ENCODE data around the gene ZNF324B. TPM values are rescaled to one million over a fixed set of nuclear protein-coding genes. Genes with fewer than 3 reads are reported as not detected.

The ZNF324B gene
- total and polyA plus RNA-seq, 2 donors (not counting 1 experiment from before 2014, with no cell fraction given) = 5.6 to 17.4 TPM

DNA sequence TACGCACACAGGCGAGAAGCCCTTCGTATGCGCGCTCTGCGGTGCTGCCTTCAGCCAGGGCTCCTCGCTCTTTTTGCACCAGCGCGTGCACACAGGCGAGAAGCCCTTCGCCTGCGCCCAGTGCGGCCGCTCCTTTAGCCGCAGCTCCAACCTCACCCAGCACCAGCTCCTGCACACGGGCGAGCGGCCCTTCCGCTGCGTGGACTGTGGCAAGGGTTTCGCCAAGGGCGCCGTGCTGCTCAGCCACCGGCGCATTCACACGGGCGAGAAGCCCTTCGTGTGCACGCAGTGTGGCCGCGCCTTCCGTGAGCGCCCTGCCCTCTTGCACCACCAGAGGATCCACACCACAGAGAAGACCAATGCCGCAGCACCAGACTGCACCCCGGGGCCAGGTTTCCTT lies 4.7 kb downstream of the ZNF324B start:
- ChIA-PET CTCF (no interaction called here), POLR2A (no interaction called here)
- Histone ChIP-seq H3K4me1 (ENCODE audit: control insufficient read depth in 2 of 2, insufficient read depth in 2 of 2, low read length in 2 of 2) (peaks cover under 1 to 7% of the 10 kb centered on the region in 2 donors), H4K20me1 (ENCODE audit: control insufficient read depth, insufficient read depth, low read length, poor library complexity, severe bottlenecking) (no peaks in the 10 kb centered on the region), H3K4me2 (replicated peaks; ENCODE audit: low read depth, low read length, poor library complexity, severe bottlenecking) (no peak overlapping the region), H2AFZ (ENCODE audit: insufficient read depth, low read depth, low read length, poor library complexity, severe bottlenecking) (no peak overlapping the region), H3K4me3 (ENCODE audit: control extremely low read depth in 1 of 5, extremely low read depth in 1 of 5, insufficient read depth in 1 of 5, low read depth in 2 of 5, low read length in 4 of 5) (no peak overlapping the region), H3K36me3 (replicated peaks in 1 of 2; ENCODE audit: control extremely low read depth in 1 of 2, control insufficient read depth in 1 of 2, extremely low read depth in 1 of 2, insufficient read depth in 2 of 2, low read length in 1 of 2) (peaks cover 0 to 12% of the 10 kb centered on the region in 2 experiments), H3K9me3 (ENCODE audit: control extremely low read depth in 1 of 3, control insufficient read depth in 2 of 3, insufficient read depth in 1 of 3, low read length in 2 of 3) (no peaks in the 10 kb centered on the region), H3K27me3 (replicated peaks in 1 of 4; ENCODE audit: control extremely low read depth in 1 of 4, control insufficient read depth in 3 of 4, insufficient read depth in 4 of 4, low read length in 3 of 4) (no peaks in the 10 kb centered on the region), H3K27ac (ENCODE audit: low read length in 2 of 2) (no peak overlapping the region), H3K79me2 (ENCODE audit: control insufficient read depth, insufficient read depth, low read length) (peaks cover 6% of the 10 kb centered on the region), H3K9ac (ENCODE audit: low read length) (no peak overlapping the region)
- TF ChIP-seq, protein P1, sequence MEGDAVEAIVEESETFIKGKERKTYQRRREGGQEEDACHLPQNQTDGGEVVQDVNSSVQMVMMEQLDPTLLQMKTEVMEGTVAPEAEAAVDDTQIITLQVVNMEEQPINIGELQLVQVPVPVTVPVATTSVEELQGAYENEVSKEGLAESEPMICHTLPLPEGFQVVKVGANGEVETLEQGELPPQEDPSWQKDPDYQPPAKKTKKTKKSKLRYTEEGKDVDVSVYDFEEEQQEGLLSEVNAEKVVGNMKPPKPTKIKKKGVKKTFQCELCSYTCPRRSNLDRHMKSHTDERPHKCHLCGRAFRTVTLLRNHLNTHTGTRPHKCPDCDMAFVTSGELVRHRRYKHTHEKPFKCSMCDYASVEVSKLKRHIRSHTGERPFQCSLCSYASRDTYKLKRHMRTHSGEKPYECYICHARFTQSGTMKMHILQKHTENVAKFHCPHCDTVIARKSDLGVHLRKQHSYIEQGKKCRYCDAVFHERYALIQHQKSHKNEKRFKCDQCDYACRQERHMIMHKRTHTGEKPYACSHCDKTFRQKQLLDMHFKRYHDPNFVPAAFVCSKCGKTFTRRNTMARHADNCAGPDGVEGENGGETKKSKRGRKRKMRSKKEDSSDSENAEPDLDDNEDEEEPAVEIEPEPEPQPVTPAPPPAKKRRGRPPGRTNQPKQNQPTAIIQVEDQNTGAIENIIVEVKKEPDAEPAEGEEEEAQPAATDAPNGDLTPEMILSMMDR (IDR thresholded peaks at IDR 0.05) = no peak
- TF ChIP-seq EZH2 (IDR thresholded peaks at IDR 0.05; ENCODE audit: borderline replicate concordance, insufficient read depth, low read depth, low read length, poor library complexity, severe bottlenecking) = no peak
- intact Hi-C loops (cut with micrococcal nuclease) = no loop called here
- ATAC-seq (ENCODE audit: low read depth) (no peak), DNase-seq (no peak)
- Mint-ChIP-seq H3K27me3 (no peaks in the 10 kb centered on the region), H3K4me3 (no peak overlapping the region), H3K27ac (no peak overlapping the region), H3K9me3 (ENCODE audit: insufficient read depth) (no peaks in the 10 kb centered on the region), H3K4me1 (peaks cover 13% of the 10 kb centered on the region)
- whole genome bisulfite sequencing (ENCODE audit: insufficient coverage) = 98% methylated on average over 34 of the region's 35 CpGs

DNA sequence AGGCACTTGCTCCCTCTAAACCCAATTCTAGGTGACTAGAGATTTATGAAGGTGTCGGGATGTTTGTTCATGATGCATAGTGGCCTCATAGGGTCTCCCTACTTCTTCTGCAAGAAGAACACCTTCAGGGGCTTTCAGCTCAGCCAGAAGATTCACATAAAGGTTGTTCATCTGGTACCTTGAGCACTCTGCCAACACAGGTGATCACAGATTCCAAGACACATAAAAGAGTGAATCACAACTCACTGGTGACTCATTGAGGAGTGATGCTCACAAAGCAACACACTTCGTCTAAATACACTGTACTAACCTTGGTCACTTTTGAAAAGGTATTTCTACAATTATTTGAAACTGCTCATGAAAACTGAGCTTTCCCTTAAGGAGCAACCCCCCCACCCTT lies 8.6 kb downstream of the ZNF324B start:
- ChIA-PET POLR2A (no interaction called here), CTCF (no interaction called here)
- H3K4me1 ChIP-seq (ENCODE audit: control insufficient read depth in 2 of 2, insufficient read depth in 2 of 2, low read length in 2 of 2) = peaks cover 0 to 4% of the 10 kb centered on the region in 2 donors
- no peak overlapping the region for H3K27ac Mint-ChIP-seq
- intact Hi-C loops (cut with micrococcal nuclease) = no loop called here
- no peak for DNase-seq
- no peak overlapping the region for H3K4me2 ChIP-seq (replicated peaks; ENCODE audit: low read depth, low read length, poor library complexity, severe bottlenecking)
- H3K4me3 ChIP-seq (ENCODE audit: control extremely low read depth in 1 of 5, extremely low read depth in 1 of 5, insufficient read depth in 1 of 5, low read depth in 2 of 5, low read length in 4 of 5) = no peak overlapping the region
- H3K4me3 Mint-ChIP-seq = no peak overlapping the region
- WGBS (ENCODE audit: insufficient coverage) = no CpG with 5 or more reads among the region's 2 CpGs
- peaks cover 2% of the 10 kb centered on the region for H3K4me1 Mint-ChIP-seq
- no peaks in the 10 kb centered on the region for H3K27me3 ChIP-seq (replicated peaks in 1 of 4; ENCODE audit: control extremely low read depth in 1 of 4, control insufficient read depth in 3 of 4, insufficient read depth in 4 of 4, low read length in 3 of 4)
- no peak overlapping the region for H3K27ac ChIP-seq (ENCODE audit: low read length in 2 of 2)
- H3K9ac ChIP-seq (ENCODE audit: low read length) = no peak overlapping the region
- H3K79me2 ChIP-seq (ENCODE audit: control insufficient read depth, insufficient read depth, low read length) = no peaks in the 10 kb centered on the region
- TF ChIP-seq, protein P1 (IDR thresholded peaks at IDR 0.05) = no peak
- no peak for TF ChIP-seq EZH2 (IDR thresholded peaks at IDR 0.05; ENCODE audit: borderline replicate concordance, insufficient read depth, low read depth, low read length, poor library complexity, severe bottlenecking)
- H3K9me3 ChIP-seq (ENCODE audit: control extremely low read depth in 1 of 3, control insufficient read depth in 2 of 3, insufficient read depth in 1 of 3, low read length in 2 of 3) = peaks cover 0 to under 1% (median 0%) of the 10 kb centered on the region in 3 donors
- no peaks in the 10 kb centered on the region for H4K20me1 ChIP-seq (ENCODE audit: control insufficient read depth, insufficient read depth, low read length, poor library complexity, severe bottlenecking)
- H3K9me3 Mint-ChIP-seq (ENCODE audit: insufficient read depth) = no peaks in the 10 kb centered on the region
- ATAC-seq (ENCODE audit: low read depth) = no peak
- H2AFZ ChIP-seq (ENCODE audit: insufficient read depth, low read depth, low read length, poor library complexity, severe bottlenecking) = no peak overlapping the region
- H3K36me3 ChIP-seq (replicated peaks in 1 of 2; ENCODE audit: control extremely low read depth in 1 of 2, control insufficient read depth in 1 of 2, extremely low read depth in 1 of 2, insufficient read depth in 2 of 2, low read length in 1 of 2) = peaks cover 0 to 6% of the 10 kb centered on the region in 2 experiments
- H3K27me3 Mint-ChIP-seq = no peaks in the 10 kb centered on the region

All from B cell (primary cell).